CD4-positive, alpha-beta T cell (primary cell): ENCODE results near the gene PLEKHA1. TPM values are rescaled to one million over a fixed set of nuclear protein-coding genes. Genes with fewer than 3 reads are reported as not detected.

Source experiments
- ATAC-seq: fragments of 200-7000 bp; cut with Tn5 transposase; one replicate; pipeline ENCODE4 v1.10.0; 2022; ENCODE audit warnings: mild to moderate bottlenecking; ENCODE audit not compliant: poor library complexity
- CTCF ChIA-PET: fragments of 350-600 bp; sonication (Branson Sonifier 250); formaldehyde crosslinking; loops from one replicate; lab custom pipeline; 2021; ENCODE audit warnings: antibody characterized with exemption, inconsistent platforms; lab: Charles Lee
- POLR2A ChIA-PET: fragments of 350-600 bp; sonication (Branson Sonifier 250); formaldehyde crosslinking; loops from one replicate; lab custom pipeline; 2021; ENCODE audit warnings: antibody characterized with exemption, inconsistent platforms; lab: Charles Lee
- DNase-seq, 14 experiments: peaks; one replicate each; pipeline ENCODE4 v3.0.0-alpha.2; 2013 to 2020; ENCODE audit warnings: mixed read lengths in 2 of 14
- H3K27ac ChIP-seq, 2 donors: one replicate each; pipeline versions ENCODE4 v1.5.1 to v1.7.0; 2013; ENCODE audit warnings: low read length in 2 of 2, low read depth in 1 of 2, mild to moderate bottlenecking in 1 of 2
- H3K27me3 ChIP-seq, 2 experiments: 1 replicate in 1 of 2; 2 replicates in 1 of 2; pipeline versions ENCODE4 v1.6.1 to v1.7.0; 2013; ENCODE audit warnings: low read length in 2 of 2, control low read depth in 1 of 2, mild to moderate bottlenecking in 1 of 2, moderate library complexity in 1 of 2; ENCODE audit not compliant: insufficient read depth in 2 of 2, control insufficient read depth in 1 of 2
- H3K36me3 ChIP-seq: one replicate; pipeline ENCODE4 v1.6.1; 2013; ENCODE audit warnings: low read length, control low read depth; ENCODE audit not compliant: insufficient read depth
- H3K4me1 ChIP-seq: one replicate; pipeline ENCODE4 v1.6.1; 2013; ENCODE audit warnings: low read length, control low read depth; ENCODE audit not compliant: insufficient read depth
- H3K4me3 ChIP-seq: one replicate; pipeline ENCODE4 v1.5.1; 2013; ENCODE audit warnings: mild to moderate bottlenecking, low read length, moderate library complexity
- H3K9me3 ChIP-seq, 2 experiments: 1 replicate in 1 of 2; 2 replicates in 1 of 2; pipeline versions ENCODE4 v1.6.1 to v1.7.0; 2013; ENCODE audit warnings: low read length in 2 of 2, mild to moderate bottlenecking in 2 of 2, control low read depth in 1 of 2, moderate library complexity in 1 of 2; ENCODE audit not compliant: control insufficient read depth in 1 of 2, insufficient read depth in 1 of 2
- H3K27ac Mint-ChIP-seq: one replicate; pipeline ENCODE4 v1.8.0; 2020; ENCODE audit warnings: mixed read lengths
- H3K27me3 Mint-ChIP-seq: one replicate; pipeline ENCODE4 v1.8.0; 2021; ENCODE audit warnings: mixed read lengths
- H3K36me3 Mint-ChIP-seq: one replicate; pipeline ENCODE4 v1.8.0; 2021; ENCODE audit warnings: low read depth, mixed read lengths
- H3K4me1 Mint-ChIP-seq: one replicate; pipeline ENCODE4 v1.8.0; 2021; ENCODE audit warnings: low read depth, mixed read lengths
- H3K4me3 Mint-ChIP-seq: one replicate; pipeline ENCODE4 v1.8.0; 2020; ENCODE audit warnings: mild to moderate bottlenecking, mixed read lengths
- H3K9me3 Mint-ChIP-seq: one replicate; pipeline ENCODE4 v1.8.0; 2020; ENCODE audit warnings: mixed read lengths
- intact Hi-C, 2 experiments: fragments of 100-400 bp; cut with DNase I in 1 of 2; cut with micrococcal nuclease in 1 of 2; formaldehyde crosslinking; loops; one replicate each; pipeline versions ENCODE4 v1.15.1 to v1.9.0; 2023 to 2025; cut with DNase I, micrococcal nuclease
- total RNA-seq, 174 experiments: library from RNA in 2 of 174; stranded (reverse) in 2 of 174; gene quantifications; one replicate each; pipeline ENCODE4 v1.2.3 and lab custom pipeline; 2021 to 2026
- TF ChIP-seq, protein P1 (sequence below): fragments of 200-600 bp; IDR thresholded peaks from one replicate; pipeline ENCODE4 v1.8.0; 2022; ENCODE audit warnings: antibody characterized with exemption, mild to moderate bottlenecking

PLEKHA1 gene
- total RNA-seq, 2 experiments from 2014 or later: 24.9 to 26.8 TPM

DNA sequence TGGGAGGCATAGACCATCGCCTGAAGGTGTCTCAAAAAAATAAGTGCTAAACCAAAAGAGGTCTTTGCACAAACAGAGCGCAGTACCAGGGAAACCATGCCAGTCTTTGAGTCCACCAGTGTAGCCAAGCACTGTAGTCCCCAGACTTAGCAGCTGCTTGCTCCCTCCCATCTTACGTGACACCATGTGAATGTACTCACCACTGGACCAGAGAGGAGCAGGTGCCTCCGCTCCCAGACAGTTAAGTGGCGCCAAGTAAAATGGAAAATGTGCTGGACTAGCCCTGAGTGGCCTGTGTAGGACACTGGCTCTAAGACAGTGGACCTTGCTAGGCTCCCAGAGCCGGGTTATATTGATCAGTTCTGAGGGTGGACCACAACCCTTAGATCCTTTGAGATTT lies 47.7 kb upstream of the PLEKHA1 start:
- DNase-seq: no peak
- H3K9me3 ChIP-seq: no peaks in the 10 kb centered on the region
- H3K27ac Mint-ChIP-seq: no peak overlapping the region
- CTCF ChIA-PET: no interaction called here
- no peaks in the 10 kb centered on the region for H3K4me1 ChIP-seq
- H3K9me3 Mint-ChIP-seq: no peaks in the 10 kb centered on the region
- no peaks in the 10 kb centered on the region for H3K4me1 Mint-ChIP-seq
- POLR2A ChIA-PET: no interaction called here
- H3K27me3 Mint-ChIP-seq: peaks cover 66% of the 10 kb centered on the region
- H3K36me3 ChIP-seq: no peaks in the 10 kb centered on the region
- TF ChIP-seq, protein P1, sequence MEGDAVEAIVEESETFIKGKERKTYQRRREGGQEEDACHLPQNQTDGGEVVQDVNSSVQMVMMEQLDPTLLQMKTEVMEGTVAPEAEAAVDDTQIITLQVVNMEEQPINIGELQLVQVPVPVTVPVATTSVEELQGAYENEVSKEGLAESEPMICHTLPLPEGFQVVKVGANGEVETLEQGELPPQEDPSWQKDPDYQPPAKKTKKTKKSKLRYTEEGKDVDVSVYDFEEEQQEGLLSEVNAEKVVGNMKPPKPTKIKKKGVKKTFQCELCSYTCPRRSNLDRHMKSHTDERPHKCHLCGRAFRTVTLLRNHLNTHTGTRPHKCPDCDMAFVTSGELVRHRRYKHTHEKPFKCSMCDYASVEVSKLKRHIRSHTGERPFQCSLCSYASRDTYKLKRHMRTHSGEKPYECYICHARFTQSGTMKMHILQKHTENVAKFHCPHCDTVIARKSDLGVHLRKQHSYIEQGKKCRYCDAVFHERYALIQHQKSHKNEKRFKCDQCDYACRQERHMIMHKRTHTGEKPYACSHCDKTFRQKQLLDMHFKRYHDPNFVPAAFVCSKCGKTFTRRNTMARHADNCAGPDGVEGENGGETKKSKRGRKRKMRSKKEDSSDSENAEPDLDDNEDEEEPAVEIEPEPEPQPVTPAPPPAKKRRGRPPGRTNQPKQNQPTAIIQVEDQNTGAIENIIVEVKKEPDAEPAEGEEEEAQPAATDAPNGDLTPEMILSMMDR: no peak
- no peak for ATAC-seq
- no peak overlapping the region for H3K27ac ChIP-seq
- H3K4me3 ChIP-seq: no peak overlapping the region
- no peak overlapping the region for H3K4me3 Mint-ChIP-seq
- H3K27me3 ChIP-seq: peaks cover 6% of the 10 kb centered on the region in 2 experiments
- H3K36me3 Mint-ChIP-seq: no peaks in the 10 kb centered on the region
- intact Hi-C loops: no loop called here

DNA sequence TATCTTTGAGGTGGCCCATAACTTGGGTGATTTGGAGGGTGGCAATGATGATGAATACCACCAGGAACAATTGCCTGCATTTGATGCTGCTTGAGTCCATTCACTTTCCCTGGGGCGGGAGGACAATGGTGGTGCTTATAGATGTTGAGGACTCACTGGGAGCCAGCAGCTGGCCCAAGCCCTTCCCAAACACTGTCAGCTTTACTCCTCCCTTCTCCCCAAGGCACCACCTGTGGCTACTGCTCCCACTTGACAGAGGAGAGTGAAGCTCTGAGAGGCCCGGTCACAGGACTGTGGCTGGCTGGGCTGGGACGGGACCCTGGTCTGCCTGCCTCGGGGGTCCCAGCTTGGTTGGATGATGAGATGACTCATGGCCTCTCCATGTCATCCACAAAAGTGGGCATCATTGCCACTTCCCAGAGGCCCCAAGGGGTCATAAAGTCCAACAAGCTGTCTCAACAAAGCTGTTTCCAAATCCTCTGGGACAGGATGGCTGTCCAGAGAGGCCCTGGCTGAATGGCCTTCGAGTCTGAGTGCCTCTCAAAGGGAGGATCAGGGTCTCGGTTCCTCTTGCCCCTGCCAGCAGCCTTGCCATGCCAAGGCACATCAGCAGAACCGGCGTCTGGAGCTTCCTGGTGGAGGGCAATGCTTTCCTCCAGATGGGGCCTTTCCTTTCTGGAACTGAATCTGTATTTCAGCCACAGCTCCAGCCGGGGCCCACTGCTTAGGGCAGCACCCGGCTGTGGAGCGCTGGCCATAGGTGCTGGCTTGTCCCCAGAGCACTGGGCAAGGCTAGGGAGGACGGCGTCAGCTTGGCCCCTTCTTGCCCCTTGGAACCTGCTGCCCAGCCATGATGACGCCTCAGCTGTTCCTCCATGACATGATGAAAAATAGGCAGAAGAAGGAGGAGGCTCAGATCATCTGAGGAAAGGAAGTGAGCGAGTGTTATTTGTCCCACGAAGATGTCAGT lies 47.0 kb upstream of the PLEKHA1 start:
- H3K4me3 ChIP-seq: no peak overlapping the region
- intact Hi-C loops: no loop called here
- no peaks in the 10 kb centered on the region for H3K36me3 Mint-ChIP-seq
- H3K36me3 ChIP-seq: no peaks in the 10 kb centered on the region
- peaks cover 66% of the 10 kb centered on the region for H3K27me3 Mint-ChIP-seq
- no peak overlapping the region for H3K4me3 Mint-ChIP-seq
- H3K4me1 ChIP-seq: no peaks in the 10 kb centered on the region
- H3K9me3 ChIP-seq: no peaks in the 10 kb centered on the region
- no peak for DNase-seq
- H3K9me3 Mint-ChIP-seq: no peaks in the 10 kb centered on the region
- TF ChIP-seq, protein P1: no peak
- ChIA-PET CTCF (no interaction called here), POLR2A (no interaction called here)
- H3K27ac ChIP-seq: no peak overlapping the region
- H3K27me3 ChIP-seq: peaks cover under 1 to 6% of the 10 kb centered on the region in 2 experiments
- H3K4me1 Mint-ChIP-seq: no peaks in the 10 kb centered on the region
- no peak for ATAC-seq
- no peak overlapping the region for H3K27ac Mint-ChIP-seq

DNA sequence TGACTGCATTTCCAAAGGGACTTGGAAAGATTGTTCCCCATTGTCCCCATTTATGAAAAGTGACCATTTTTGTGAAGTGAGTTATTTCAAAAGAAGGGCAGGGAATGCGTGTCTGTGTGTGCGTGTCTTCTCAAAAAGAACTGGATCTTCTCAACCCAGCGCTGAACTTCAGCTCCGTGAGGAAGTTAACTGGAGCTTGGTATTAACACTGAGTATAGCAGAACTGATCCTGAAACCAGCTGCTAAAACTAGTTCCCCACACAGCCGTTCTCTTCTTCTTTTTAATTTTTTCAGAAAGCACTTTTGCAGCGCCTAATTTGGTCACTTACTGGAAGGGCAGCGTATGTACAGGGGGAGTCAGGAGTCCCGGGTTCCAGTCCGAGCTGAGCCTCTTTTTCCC lies 45.8 kb upstream of the PLEKHA1 start:
- no peak overlapping the region for H3K4me3 ChIP-seq
- no peak overlapping the region for H3K27ac ChIP-seq
- peaks cover 0 to 6% of the 10 kb centered on the region in 2 experiments for H3K27me3 ChIP-seq
- DNase-seq: peak in 1 of 14 experiments; percentile 2
- H3K9me3 ChIP-seq: no peaks in the 10 kb centered on the region
- Mint-ChIP-seq H3K4me1 (no peaks in the 10 kb centered on the region), H3K9me3 (no peaks in the 10 kb centered on the region), H3K27ac (no peak overlapping the region), H3K4me3 (no peak overlapping the region), H3K27me3 (peaks cover 54% of the 10 kb centered on the region), H3K36me3 (no peaks in the 10 kb centered on the region)
- ChIA-PET CTCF (no interaction called here), POLR2A (no interaction called here)
- H3K4me1 ChIP-seq: no peaks in the 10 kb centered on the region
- H3K36me3 ChIP-seq: no peaks in the 10 kb centered on the region
- no peak for ATAC-seq
- TF ChIP-seq, protein P1: no peak
- intact Hi-C loops: no loop called here
